AG08395 (cell line): ENCODE results near the gene TENT5C.

ENCODE experiments used
- DNase-seq: peaks from one replicate; pipeline ENCODE4 v3.0.0; 2012; ENCODE audit warnings: mixed read lengths, low spot score

TENT5C gene

GRCh38 chr1:117657949-117658660 lies 52.3 kb downstream of the TENT5C start:
- DNase-seq, result no peak

DNA sequence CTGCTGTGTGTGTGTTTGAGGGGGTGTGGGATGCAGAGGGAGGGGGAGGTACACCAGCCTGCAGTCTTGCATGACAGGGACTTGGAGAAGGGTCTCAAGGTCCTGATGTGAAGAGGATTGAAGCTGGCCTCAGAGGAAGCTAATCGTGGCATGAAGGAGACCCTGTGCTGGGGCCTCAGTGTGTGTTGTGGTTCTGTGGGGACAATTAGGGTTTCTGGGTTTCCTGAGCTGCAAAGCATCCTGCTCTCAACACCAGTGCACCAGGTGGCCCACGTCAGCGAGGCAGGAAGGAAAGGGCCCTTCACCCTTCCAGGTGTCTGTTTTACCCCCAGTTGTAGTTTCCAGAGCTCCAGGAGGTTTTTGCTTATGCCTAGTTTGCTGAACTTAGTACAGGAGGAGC lies 52.8 kb downstream of the TENT5C start:
- no peak for DNase-seq

GRCh38 chr1:117659550-117660270 lies 53.9 kb downstream of the TENT5C start:
- no peak for DNase-seq

DNA sequence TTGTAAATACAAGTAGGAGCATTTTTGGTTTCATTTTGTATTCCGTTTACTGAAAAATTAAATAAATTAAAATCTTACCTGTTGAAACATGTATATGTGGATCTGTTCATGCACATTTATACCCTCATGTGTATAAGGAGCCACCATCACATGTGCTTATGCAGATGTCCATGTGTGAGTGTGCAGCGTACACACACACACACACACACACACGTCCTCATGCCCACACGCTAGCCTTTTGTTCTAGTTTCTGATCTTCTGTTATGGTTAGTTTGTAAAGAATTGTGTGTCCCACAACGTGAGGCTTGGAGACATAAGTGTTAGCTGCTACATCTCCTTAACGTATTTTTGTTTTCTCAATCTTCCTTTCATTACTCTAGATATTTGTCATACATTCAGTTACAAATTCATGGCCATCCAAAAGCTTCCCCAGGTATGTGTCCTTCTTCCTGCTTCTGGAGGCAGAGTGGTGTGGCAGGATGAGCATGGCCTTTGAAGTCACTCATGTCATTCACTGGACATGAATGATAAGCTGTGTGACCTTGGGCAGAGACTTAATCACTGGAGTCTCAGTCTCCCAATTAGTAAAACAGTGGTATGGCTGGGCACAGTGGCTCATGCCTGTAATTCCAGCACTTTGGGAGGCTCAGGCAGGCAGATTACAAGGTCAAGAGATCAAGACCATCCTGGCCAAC lies 54.6 kb downstream of the TENT5C start:
- no peak for DNase-seq

DNA sequence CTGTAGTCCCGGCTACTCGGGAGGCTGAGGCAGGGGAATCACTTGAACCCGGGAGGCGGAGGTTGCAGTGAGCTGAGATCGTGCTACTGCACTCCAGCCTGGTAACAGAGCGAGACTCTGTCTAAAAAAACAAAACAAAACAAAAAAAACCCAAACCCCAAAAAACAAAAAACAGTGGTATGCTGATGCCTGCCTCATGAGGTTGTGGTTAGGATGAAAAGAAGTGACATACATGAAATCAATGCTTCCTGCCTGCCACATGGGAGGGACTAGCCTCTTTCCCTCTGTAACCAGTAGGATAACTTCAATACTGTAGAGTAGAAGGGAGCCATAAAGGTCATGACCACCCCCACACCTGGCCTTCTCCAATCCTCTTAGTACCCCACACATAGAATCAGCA lies 55.2 kb downstream of the TENT5C start:
- DNase-seq, result no peak

- DNase-seq, result no peak
Measured at GRCh38 chr1:117662667-117663066, 56.8 kb downstream of the TENT5C start.

GRCh38 chr1:117663156-117663902 lies 57.5 kb downstream of the TENT5C start:
- no peak for DNase-seq

DNA sequence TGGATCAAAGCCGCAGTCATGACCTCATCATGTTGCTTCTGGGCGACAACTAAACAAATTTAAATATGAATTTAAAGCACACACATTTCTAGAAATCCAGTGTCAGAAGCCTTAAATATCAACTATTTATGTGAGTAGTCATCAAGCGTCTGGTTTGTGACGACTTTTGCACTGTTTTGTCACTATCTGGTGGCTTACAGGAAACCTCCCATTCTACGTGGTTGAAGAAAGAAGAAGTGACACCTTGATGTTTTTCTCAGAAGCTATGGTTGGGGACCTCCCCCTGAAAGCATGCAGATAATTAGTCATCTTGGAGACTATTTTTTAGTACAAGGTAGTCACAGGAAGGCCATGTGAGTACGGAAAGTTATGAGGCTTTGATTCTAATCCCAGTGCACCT lies 58.5 kb downstream of the TENT5C start:
- DNase-seq, result no peak

DNA sequence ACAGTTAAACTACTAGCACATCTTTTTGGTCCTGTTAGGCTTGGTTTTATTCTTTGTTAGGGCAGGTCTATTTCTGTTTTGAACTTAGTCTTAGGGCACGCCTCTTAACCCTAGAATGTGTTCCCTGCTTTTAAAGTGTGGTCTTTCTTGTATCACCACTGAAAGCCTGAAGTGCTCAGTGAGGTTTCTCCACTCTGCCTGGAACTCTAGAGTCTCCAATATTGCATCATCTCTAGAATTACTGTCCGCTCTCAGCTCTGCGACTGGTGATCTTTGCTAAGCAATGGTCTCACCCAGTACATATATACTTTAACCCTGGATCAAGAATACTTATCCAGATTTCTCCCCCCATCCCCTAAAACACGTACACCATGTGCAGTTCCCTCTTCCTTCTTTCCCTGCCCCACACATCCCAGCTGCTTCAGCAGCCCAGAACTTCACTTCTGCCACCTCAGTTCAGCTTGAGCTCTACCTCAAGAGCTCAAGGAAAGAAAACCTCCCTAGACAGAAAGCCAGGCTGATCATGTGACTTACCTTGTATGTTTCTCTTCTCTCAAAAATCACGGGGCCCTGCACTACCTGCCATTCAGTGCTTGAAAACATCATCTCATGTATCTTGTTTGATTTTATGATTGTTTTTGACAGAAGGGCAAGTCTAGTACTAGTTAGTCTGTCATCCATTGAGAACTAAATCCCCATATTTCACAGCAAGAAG lies 59.9 kb downstream of the TENT5C start:
- no peak for DNase-seq

- DNase-seq, result no peak
Measured at GRCh38 chr1:117669572-117669971, 63.7 kb downstream of the TENT5C start.

GRCh38 chr1:117670976-117671780 lies 65.3 kb downstream of the TENT5C start:
- DNase-seq, result no peak

- DNase-seq, result no peak
Measured at GRCh38 chr1:117671781-117672501, 66.1 kb downstream of the TENT5C start.

- DNase-seq, result no peak
Measured at GRCh38 chr1:117672756-117673155, 66.9 kb downstream of the TENT5C start.

- DNase-seq, result peak; percentile 70
Measured at GRCh38 chr1:117673405-117673804, 67.6 kb downstream of the TENT5C start.

- no peak for DNase-seq
Measured at GRCh38 chr1:117674521-117675400, 68.9 kb downstream of the TENT5C start.

GRCh38 chr1:117675907-117676430 lies 70.1 kb downstream of the TENT5C start:
- DNase-seq, result no peak

DNA sequence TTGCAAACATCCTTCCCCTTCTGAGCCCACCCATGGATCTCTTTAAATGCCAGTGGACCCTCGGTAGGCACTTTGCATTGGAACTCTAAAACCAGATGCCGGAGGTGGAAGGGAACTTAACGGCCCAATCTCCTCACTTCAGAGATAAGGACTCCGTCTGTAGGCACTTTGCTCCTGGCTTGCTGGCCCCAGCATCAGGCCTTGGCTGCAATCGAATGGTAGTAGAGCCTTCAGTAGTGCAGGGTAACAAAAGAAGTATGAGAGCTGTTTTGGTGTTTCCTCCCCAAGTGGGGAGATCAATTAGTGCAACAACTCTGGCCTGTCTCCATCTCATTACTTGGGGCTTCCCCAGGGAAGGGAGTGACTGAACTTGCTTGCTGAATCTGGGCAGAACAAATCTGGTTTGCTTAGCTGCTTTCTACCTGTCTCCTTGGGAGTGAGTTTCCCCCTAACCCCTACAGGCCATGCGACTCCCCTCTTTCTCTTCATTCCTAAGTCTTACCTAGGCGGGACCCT lies 70.8 kb downstream of the TENT5C start:
- no peak for DNase-seq
